ENCODE results near the gene ENTPD8. TPM values are rescaled to one million over a fixed set of nuclear protein-coding genes. Genes with fewer than 3 reads are reported as not detected.
"Not testable (repeated sequence)": the region's sequence is repeated elsewhere in the genome, so short reads cannot be mapped to it uniquely, and the experiment has no call there.

The ENTPD8 gene
- total RNA-seq, 2 donors from 2014 or later, result not detected

- no peak for ATAC-seq
- H3K9me3 Mint-ChIP-seq, result peaks cover 9 to 11% of the 10 kb centered on the region in 2 donors
- DNase-seq (ENCODE audit: low spot score in 2 of 2), result no peak
- peak overlapping the region in 1 of 2 donors; percentile 13 for H3K27ac Mint-ChIP-seq
- H3K36me3 Mint-ChIP-seq, result peaks cover 12 to 14% of the 10 kb centered on the region in 2 donors
Measured at GRCh38 chr9:137478962-137479861, 38.1 kb upstream of the ENTPD8 start.

DNA sequence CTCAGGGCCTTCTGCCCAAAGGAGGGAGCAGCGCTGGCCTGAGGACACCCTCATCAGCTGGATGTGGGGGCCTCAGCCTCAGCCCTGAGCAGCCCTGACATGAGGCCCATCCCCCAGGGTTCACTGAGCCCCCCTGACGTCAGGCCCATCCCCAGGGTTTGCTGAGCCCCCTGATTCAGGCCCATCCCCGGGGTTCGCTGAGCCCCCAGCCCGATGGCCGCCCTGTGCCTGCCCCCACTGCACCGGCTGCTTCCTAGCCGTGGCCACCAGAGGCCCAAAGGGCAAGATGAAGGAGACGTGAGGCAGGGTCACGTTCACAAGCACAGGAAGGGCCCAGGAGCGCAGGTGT, 37.4 kb upstream of the ENTPD8 start:
- H3K27ac Mint-ChIP-seq, result no peak overlapping the region
- ATAC-seq (no peak), DNase-seq (ENCODE audit: low spot score in 2 of 2) (no peak)
- H3K9me3 Mint-ChIP-seq, result peaks cover 12 to 17% of the 10 kb centered on the region in 2 donors
- peaks cover 18 to 20% of the 10 kb centered on the region in 2 donors for H3K36me3 Mint-ChIP-seq

GRCh38 chr9:137477778-137478612, 36.8 kb upstream of the ENTPD8 start:
- no peak overlapping the region for H3K27ac Mint-ChIP-seq
- H3K9me3 Mint-ChIP-seq, result peaks cover 15 to 22% of the 10 kb centered on the region in 2 donors
- H3K36me3 Mint-ChIP-seq, result peaks cover 24 to 26% of the 10 kb centered on the region in 2 donors
- DNase-seq (ENCODE audit: low spot score in 2 of 2) (no peak), ATAC-seq (no peak)

DNA sequence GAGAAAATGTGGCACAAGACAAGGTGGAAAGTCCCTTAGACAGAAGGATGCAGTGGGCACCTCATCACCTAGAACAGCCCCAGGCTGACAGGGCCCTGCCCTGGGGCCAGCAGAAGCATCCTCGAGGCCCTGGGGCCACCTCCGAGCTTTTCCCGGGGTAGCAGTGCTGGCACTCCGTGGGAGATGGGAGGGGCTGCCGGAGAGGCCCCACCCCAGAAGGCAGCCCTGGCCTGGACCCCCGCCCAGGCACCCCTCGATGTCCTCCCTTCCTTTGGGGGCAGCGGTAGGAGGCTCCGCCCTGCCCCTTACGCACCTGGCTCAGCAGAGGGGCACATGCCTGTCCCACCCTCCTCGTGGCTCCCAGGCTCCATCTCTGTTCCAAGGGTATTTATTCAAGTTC, 35.7 kb upstream of the ENTPD8 start:
- Mint-ChIP-seq H3K9me3 (peaks cover 19 to 26% of the 10 kb centered on the region in 2 donors), H3K36me3 (peaks cover 29 to 31% of the 10 kb centered on the region in 2 donors), H3K27ac (no peak overlapping the region)
- DNase-seq (ENCODE audit: low spot score in 2 of 2) (no peak), ATAC-seq (no peak)

DNA sequence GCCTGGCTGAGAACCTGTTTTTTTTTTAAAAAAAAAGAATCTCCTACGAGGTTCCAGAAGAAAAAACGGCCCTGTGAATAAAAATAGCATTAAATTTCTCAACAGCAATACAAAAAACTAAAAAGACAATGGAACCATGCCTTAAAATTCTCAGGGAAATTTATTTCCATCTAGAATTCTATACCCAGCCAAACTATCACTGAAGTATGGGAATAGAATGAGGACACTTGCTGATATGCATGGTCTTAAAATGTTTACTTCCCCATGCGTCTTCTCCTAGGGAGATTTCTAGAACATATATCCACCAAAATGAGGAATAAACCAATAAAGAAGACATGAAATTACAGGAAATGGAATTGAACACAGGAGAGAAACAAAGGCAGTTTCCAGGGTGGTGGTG, 34.5 kb upstream of the ENTPD8 start:
- ATAC-seq (no peak), DNase-seq (ENCODE audit: low spot score in 2 of 2) (no peak)
- Mint-ChIP-seq H3K27ac (no peak overlapping the region), H3K9me3 (peaks cover 19 to 26% of the 10 kb centered on the region in 2 donors), H3K36me3 (peaks cover 33 to 35% of the 10 kb centered on the region in 2 donors)

GRCh38 chr9:137474271-137474670, 33.1 kb upstream of the ENTPD8 start:
- peaks cover 33 to 35% of the 10 kb centered on the region in 2 donors for H3K36me3 Mint-ChIP-seq
- H3K9me3 Mint-ChIP-seq, result peaks cover 19 to 26% of the 10 kb centered on the region in 2 donors
- DNase-seq (ENCODE audit: low spot score in 2 of 2) (no peak), ATAC-seq (no peak)
- H3K27ac Mint-ChIP-seq, result no peak overlapping the region

- Mint-ChIP-seq H3K36me3 (peaks cover 28 to 31% of the 10 kb centered on the region in 2 donors), H3K27ac (no peak overlapping the region), H3K9me3 (peaks cover 13 to 20% of the 10 kb centered on the region in 2 donors)
- no peak for DNase-seq (ENCODE audit: low spot score in 2 of 2)
- ATAC-seq, result peak in 1 of 2 donors; percentile 34
Measured at GRCh38 chr9:137470785-137471184, 29.6 kb upstream of the ENTPD8 start.

DNA sequence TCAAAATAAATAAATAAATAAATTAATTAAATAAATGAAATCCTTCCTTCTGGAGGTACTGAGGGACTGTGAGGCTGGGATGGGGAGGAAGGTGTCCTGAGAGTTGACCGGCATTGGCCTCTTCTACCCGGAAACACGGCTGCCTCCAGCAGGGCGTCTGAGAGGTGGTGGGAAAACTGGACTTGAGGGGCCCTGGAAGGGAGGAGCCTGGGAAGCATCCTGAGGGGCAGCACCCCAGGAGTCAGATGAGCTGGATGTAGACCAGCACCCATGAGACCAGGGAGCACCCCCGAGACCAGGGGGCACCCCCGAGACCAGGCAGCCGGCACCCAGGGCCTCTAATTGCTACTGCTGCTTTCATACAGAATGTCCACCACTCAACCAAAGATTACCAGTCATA, 26.7 kb upstream of the ENTPD8 start:
- no peak for ATAC-seq
- Mint-ChIP-seq H3K27ac (no peak overlapping the region), H3K9me3 (peaks cover 2% of the 10 kb centered on the region in 2 donors), H3K36me3 (peaks cover 8% of the 10 kb centered on the region in 2 donors)
- DNase-seq (ENCODE audit: low spot score in 2 of 2), result no peak

- Mint-ChIP-seq H3K27ac (no peak overlapping the region), H3K9me3 (no peaks in the 10 kb centered on the region), H3K36me3 (peaks cover 5% of the 10 kb centered on the region in 2 donors)
- no peak for DNase-seq (ENCODE audit: low spot score in 2 of 2)
- no peak for ATAC-seq
Measured at GRCh38 chr9:137467161-137467581, 26.0 kb upstream of the ENTPD8 start.

GRCh38 chr9:137466389-137467085, 25.4 kb upstream of the ENTPD8 start:
- ATAC-seq; DNase-seq (ENCODE audit: low spot score in 2 of 2); H3K36me3 Mint-ChIP-seq; H3K27ac Mint-ChIP-seq; H3K9me3 Mint-ChIP-seq: not testable (repeated sequence)

- no peak for DNase-seq (ENCODE audit: low spot score in 2 of 2)
- Mint-ChIP-seq H3K27ac (no peak overlapping the region), H3K36me3 (no peaks in the 10 kb centered on the region), H3K9me3 (no peaks in the 10 kb centered on the region)
- no peak for ATAC-seq
Measured at GRCh38 chr9:137465720-137466388, 24.7 kb upstream of the ENTPD8 start.

GRCh38 chr9:137465000-137465719, 24.0 kb upstream of the ENTPD8 start:
- Mint-ChIP-seq H3K9me3 (no peaks in the 10 kb centered on the region), H3K27ac (no peak overlapping the region), H3K36me3 (no peaks in the 10 kb centered on the region)
- ATAC-seq, result no peak
- DNase-seq (ENCODE audit: low spot score in 2 of 2), result no peak

- Mint-ChIP-seq H3K9me3 (no peaks in the 10 kb centered on the region), H3K36me3 (no peaks in the 10 kb centered on the region), H3K27ac (no peak overlapping the region)
- ATAC-seq (no peak), DNase-seq (ENCODE audit: low spot score in 2 of 2) (no peak)
Measured at GRCh38 chr9:137464291-137464999, 23.3 kb upstream of the ENTPD8 start.

- DNase-seq (ENCODE audit: low spot score in 2 of 2) (no peak), ATAC-seq (no peak)
- H3K9me3 Mint-ChIP-seq, result no peaks in the 10 kb centered on the region
- no peaks in the 10 kb centered on the region for H3K36me3 Mint-ChIP-seq
- no peak overlapping the region for H3K27ac Mint-ChIP-seq
Measured at GRCh38 chr9:137463931-137464290, 22.8 kb upstream of the ENTPD8 start.

Data from activated naive CD4-positive, alpha-beta T cell treated with anti-CD3 and anti-CD28 coated beads, Interleukin-2, amount 50 U/mL, for 72 hours (primary cell).